GM18867 (cell line): ENCODE results near the gene CALY.

ENCODE experiments used
- ATAC-seq: cut with Tn5 transposase; IDR thresholded peaks from one replicate; pipeline ENCODE4 v1.9.1; 2021; ENCODE audit warnings: mild to moderate bottlenecking, moderate library complexity; ENCODE audit not compliant: unreplicated experiment

Gene CALY

GRCh38 chr10:133292919-133293809 lies 43.5 kb downstream of the CALY start:
- no peak for ATAC-seq

- no peak for ATAC-seq
Measured at GRCh38 chr10:133289761-133290160, 46.9 kb downstream of the CALY start.

- ATAC-seq: no peak
Measured at GRCh38 chr10:133287832-133288500, 48.7 kb downstream of the CALY start.

GRCh38 chr10:133286366-133286765 lies 50.3 kb downstream of the CALY start:
- ATAC-seq: no peak

GRCh38 chr10:133285217-133285616 lies 51.5 kb downstream of the CALY start:
- no peak for ATAC-seq

GRCh38 chr10:133283931-133284330 lies 52.8 kb downstream of the CALY start:
- ATAC-seq: no peak

- no peak for ATAC-seq
Measured at GRCh38 chr10:133282846-133283390, 53.8 kb downstream of the CALY start.

GRCh38 chr10:133281628-133282372 lies 54.9 kb downstream of the CALY start:
- no peak for ATAC-seq

GRCh38 chr10:133281084-133281483 lies 55.6 kb downstream of the CALY start:
- ATAC-seq: no peak

GRCh38 chr10:133280391-133281059 lies 56.2 kb downstream of the CALY start:
- ATAC-seq: no peak

GRCh38 chr10:133279326-133280226 lies 57.1 kb downstream of the CALY start:
- ATAC-seq: no peak

GRCh38 chr10:133278577-133279265 lies 58.0 kb downstream of the CALY start:
- ATAC-seq: peak; percentile 35

- ATAC-seq: no peak
Measured at GRCh38 chr10:133277993-133278576, 58.6 kb downstream of the CALY start.

GRCh38 chr10:133277277-133277992 lies 59.3 kb downstream of the CALY start:
- ATAC-seq: no peak

GRCh38 chr10:133276435-133277201 lies 60.1 kb downstream of the CALY start, which contains the start of gene ADAM8:
TSS of gene ADAM8 (minus strand) at chr10:133276868. CDS start at chr10:133276817, 51 bp downstream.
- ATAC-seq: peak; percentile 60

- no peak for ATAC-seq
Measured at GRCh38 chr10:133276100-133276434, 60.6 kb downstream of the CALY start.

GRCh38 chr10:133275684-133276092 lies 61.0 kb downstream of the CALY start:
- ATAC-seq: peak; percentile 33
